NCI-H1436 (cell line): ENCODE results near the gene ADO.
"Not testable (repeated sequence)": the region's sequence is repeated elsewhere in the genome, so short reads cannot be mapped to it uniquely, and the experiment has no call there.

ENCODE experiments used
- DNase-seq: peaks from one replicate; lab custom pipeline; 2025; lab: John Stamatoyannopoulos, UW

Gene ADO

DNA sequence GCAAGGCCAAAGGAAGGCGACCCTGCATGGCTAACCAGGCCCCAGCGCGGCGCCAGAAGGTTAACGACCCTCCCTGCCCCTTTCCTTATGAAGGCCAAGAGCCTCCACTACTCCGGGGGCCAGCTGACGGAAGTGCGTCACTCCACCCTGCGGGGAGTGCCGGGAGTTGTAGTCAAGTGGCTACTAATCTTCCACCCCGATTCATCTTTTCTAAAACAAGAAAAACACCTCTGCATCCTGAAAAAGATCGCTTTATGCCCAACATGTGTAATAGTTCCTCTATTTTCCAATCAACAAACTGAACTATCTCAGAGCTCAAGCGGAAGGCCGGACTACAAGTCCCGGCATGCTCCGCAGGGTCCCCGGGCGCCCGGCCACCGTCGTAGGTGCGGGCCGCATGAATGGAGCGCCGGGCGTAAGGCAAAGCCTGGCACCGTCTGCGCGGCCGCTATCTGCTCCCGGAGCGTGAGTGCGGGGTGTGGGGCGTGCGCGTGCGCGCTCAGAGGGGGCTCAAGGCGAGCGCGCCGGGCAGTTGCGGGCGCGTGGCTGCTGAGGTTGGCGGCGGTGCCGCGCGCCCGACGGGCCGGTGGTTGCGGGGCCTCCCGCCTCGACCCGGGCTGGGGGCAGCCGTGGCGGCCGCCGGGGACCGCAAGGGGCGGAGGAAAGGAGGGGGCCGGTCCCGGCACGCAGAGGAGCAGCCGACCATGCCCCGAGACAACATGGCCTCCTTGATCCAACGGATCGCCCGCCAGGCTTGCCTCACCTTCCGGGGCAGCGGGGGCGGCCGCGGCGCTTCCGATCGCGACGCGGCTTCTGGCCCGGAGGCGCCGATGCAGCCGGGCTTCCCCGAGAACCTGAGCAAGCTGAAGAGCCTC, at the start of gene ADO:
Gene ADO, plus strand, starts transcription at position 365 of the 875 bp plus-strand sequence. Its CDS starts 340 bp downstream, at position 705.
- DNase-seq, result peak; percentile 83

DNA sequence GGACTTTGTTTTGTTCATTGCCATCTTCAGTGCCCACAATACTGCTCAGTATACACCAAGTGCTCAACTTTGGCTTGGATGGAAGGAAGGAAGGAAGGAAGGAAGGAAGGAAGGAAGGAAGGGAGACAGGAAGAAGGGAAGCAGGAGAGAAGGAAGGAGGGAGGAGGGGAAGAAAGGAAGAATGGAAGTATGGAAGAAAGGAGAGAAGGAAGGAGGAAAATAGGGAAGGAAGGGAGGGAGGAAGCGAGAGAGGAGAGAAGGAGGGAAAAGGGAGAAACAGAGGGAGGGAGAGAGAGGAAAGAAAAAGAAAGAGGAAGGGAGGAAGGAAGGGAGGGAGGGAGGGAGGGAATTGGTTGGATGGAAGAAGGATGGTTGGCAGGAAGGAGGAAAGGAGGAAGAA, 49.6 kb upstream of the ADO start:
- no peak for DNase-seq

DNA sequence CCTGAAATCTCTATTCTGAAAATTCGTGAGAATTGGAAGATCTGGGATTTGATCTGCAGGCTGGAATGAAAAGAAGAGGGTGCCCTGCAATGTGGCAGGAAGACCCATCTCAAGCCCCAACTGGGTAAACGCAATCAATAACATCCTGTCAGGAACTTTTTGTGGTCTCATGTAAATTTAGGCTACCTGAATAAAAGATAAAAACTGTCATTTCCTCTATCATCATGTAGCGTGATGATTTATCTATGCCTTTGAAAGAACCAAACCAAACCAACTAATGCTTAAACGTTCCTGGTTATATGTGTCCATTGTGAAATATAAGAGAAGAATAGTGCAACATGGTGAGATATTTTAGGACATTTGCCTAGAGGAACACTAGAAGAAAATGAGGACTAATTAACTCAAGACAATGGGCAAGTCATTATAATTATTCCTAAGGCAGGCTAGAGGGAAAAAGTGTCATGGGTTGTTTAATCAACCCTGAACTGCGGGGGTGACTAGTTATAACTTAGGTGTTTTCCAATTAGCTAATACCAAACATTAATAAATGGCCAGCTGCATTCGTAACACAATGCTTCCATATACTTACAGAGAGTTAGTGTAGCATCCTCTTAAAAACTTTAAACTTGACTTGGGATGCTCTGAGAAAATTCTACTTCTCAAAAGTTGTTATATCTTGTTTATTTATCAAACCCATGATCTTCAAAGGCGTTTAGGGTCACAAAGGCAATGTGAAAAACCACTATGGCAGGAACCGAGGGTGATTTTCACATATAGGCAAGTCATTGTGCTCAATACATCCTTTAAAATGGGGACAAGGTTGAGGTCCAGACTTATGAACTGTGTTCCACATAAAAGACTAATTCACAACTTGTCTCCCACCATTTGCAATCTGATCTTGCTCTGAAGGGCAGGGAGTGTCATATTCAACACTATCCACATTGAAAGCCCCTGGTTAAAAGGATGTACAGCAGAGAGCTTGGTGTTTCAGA, 48.6 kb upstream of the ADO start:
- DNase-seq, result no peak

DNA sequence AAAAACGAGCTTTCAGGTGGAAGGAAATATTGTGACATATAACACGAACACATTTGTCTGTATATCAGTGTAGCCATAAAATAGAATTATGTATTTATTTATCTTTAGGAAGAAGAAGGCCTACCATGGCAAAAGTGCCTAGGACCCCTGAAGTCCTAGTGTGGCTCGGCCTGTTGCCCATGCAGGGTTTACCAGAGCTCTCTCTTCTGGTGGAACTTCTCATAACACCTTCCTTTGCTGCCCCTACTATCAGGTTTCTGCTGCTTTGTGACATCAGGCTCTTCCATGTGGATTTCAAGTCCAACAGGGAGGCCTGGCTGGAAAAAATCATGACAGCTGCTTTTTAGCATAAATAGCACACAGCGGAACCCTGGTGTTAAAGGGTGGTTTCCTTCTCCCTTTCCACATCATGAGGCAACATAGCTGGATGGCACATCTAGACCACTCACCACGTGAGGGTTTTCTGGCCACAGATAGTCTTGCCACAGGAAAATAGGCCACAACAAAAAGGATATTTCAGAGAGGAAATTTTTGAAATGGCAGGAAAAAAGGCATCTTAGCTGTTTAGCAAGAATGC, 44.8 kb upstream of the ADO start:
- no peak for DNase-seq

DNA sequence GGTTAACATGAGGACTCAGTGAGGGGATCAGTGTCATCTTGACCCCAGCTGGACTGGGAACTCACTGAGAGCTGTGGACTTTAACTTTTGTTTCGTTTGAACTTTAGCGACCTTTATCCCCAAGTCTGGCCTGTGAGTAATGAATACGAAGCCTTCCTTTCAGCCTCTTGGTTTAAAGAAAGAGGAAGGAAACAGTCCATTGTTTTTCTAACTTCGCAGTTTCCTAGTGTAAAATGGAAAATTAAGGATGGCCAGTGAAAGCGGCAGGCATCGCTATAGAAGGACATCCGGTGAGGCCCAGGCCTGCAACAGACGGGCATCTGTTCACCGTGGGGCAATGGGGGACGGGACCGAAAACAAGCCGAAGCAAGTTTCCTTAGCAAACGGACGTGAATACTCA, 44.1 kb upstream of the ADO start:
- DNase-seq, result no peak

DNA sequence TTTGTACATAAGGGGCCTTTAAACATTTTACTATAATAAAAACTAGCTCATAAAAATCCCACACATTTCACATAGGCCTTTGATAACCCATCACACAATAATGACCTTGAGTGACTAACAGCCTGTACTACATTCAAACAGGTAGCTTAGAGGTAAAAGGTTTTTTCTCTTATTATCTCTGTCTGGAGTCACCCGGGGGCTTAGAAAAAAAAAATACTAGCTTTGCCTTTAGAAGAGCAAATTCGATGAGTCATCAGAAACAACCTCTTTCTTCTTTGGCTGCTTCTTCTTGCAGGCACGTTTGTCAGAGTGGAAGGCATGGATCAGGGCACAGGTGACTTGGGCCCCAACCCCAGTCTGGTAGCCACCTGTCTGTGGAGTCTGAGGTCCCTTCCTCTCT, 43.4 kb upstream of the ADO start:
- no peak for DNase-seq

DNA sequence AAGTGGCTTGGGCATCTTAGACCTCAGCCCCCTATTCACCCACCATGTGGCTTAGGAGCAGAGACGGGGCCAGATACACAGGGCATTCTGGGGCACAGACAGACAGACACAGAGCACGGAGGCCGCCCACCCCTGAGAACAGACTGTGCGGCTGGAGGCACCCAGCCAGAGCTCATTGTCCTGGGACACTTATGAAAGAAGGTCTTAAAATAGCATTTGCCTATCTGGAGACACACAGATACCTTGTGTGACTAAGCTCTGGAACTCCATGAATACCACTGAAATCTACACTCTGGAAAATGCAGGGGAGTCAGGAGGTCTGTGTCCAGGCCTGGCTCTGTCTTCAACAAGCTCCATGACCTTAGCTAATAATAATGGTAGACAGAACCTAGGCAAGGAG, 41.4 kb upstream of the ADO start:
- DNase-seq, result no peak

DNA sequence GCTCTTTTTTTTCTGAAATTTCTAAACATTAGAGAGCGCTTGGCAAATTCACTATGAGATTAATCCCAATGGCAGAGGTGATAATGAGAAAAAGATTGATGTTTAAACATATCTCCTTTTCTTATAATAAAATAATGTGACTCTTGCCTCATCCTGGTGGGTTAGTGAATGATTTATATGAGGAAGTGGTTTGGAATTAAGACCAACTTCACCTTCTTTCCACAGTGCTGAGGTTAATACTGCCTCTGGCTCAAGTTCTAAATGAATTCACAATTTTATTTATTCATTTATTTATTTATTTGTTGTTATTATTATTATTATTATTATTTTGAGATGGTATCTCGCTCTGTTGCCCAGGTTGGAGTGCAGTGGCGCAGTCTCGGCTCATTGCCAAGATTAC, 40.5 kb upstream of the ADO start:
- DNase-seq, result no peak

DNA sequence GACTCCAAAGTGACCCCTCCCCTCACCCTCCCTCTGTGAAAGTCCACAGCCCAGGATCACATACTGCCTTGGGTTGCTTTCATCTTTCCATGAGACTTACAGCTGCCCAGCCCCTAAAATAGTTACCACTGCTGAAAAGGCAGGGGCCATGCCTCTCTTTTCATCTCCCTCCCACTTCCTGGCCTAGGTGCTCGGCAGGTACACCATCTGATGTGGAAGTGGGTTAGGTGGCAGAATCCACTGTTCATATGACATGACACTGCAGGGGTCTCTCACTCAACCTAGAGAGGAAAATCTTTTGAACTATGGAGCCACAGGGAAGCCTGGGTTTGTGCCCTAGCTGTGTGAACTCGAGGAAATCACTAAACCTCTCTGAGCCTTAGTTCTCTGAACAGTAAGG, 38.8 kb upstream of the ADO start:
- DNase-seq, result no peak

DNA sequence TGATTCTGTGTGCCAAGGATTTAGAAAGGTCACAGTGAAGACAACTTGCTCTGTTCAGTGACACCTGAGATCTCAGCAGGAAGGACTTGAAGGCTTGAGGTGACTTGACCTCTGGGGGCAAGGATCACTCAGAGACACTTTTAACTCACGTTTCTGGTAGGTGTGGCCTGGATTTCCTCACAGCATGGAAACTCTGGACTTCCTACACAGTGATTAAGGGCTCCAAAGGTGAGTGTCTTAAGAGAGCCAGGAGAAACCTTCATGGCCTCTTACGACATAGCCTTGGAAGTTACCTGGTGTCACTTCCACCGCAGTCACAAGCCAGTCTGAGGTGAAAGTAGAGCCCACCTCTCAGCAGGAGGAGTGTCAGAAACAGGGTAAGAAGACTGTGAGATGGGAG, 38.1 kb upstream of the ADO start:
- DNase-seq, result no peak

DNA sequence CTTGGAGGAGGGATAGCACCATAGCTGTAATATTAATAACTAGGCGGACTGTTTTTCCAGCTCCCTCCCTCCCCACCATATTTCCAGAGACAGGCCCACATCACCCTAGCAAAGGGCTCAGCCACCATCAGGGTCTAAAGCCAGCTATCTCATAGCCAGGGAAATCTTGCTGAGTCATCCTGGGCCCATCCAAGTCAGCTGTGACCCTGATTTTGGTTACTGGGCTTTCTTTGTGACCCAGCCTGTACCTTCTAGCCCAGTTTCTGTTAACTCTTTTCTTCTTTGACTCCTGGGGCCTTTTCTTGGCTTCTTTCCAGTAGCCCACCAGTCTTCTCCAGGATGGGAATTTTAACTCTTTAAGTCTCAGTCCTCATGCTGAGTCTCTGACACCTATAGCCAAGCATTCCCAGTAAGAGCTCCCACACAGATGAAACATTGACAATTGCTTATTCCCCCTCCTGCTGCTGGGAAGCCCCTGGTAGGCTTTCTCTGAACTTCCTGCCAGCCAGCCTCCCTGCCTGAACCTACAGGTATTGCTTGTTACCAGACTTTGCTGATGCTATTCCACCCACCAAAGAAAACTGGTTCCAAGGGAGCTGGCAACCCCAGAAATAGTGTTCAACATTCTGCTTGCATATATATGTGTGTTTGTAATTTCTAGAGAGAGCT, 34.8 kb upstream of the ADO start:
- no peak for DNase-seq

DNA sequence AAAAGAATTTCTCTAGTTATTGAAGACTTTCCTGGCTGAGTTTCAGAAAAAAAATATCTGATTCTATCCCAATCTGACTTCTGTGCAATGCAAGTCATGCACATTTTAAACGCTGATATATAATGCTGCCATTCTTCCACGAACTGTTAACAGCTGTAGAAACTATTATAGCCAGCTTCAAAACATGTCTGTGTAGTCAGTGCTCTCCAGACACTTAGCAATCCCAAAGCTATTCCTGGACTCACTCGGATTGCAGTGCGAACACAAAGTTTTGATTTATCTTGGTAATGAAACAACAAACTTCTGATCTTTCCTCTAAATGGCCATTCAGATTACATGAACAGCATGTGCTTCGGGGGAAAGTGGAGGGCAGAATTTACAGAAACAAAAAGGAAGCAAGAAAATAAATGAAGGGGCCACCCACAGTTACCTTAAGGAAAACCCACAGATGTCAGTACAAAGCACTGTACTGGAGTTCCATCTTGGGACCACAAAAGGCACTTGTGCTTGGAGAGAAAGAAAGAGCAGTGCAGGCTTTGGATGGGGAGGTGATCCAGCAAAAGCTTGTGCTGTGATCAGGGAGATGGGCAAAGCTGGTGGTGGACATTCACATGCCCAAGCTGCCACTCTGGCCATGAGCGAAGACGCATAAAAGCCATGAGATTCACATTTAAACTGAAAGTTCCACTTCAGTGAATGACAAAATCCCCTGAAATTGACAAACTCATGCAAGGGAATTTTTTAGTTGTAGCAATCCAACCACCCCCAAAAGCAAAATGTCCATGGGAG, 32.1 kb upstream of the ADO start:
- no peak for DNase-seq

DNA sequence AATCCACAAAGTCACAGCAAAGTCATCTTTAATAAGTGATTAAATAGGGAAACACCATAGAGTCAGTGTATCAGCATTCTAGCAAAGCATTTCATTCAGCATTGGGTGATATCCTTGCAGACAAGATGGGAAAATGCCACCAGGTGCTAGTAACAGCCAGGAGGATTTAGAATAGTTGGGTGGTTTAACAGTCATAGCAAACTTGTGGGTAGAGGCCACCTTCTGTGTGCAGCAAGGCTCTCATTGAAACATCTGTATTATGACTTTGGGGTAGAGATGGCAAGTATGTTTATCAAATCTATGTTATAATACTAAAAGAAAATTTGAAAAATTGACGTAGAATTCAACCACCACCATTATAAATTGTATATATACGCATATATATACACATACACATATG, 26.4 kb upstream of the ADO start:
- DNase-seq, result no peak

DNA sequence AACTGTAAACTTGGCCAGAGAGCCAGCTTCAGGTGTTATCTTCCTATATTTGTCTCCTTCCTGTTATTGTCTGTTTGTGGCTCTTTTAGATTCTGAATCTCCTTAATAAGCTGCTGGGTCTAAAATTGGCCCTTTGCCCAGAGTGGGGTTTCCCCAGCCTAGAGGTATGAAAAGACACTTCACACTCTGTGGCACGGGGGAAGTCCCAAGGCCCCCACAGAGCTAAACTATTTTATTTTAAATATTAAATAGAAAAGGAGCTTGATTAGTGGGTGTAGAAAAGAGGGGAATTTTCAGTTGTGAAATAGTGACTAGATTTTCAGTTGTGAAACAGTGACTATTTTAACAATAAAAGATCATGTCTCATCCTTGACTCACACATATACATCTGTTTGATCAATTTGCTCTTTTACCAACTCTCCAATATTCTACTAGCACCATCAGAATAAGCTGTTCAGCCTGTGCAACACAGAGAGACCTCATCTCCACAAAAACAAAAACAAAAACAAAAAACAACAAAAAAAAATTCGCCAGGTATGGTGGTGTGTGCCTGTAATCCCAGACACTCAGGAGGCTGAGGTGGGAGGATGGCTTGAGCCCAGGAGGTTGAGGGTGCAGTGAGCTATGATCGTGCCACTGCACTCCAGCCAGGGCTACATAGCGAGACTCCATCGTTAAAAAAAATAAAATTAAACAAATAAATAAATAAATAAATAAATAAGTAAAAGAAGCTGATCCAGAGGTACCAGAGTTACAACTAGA, 24.9 kb upstream of the ADO start:
- DNase-seq, result no peak

DNA sequence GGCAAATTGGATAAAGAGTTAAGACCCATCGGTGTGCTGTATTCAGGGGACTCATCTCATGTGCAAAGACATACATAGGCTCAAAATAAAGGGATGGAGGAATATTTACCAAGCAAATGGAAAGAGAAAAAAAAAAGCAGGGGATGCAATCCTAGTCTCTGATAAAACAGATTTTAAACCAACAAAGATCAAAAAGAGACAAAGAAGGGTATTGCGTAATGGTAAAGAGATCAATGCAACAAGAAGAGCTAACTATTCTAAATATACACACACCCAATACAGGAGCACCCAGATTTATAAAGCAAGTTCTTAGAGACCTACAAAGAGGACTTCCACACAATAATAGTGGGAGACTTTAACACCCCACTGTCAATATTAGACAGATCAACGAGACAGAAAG, 20.0 kb upstream of the ADO start:
- DNase-seq, result not testable (repeated sequence)

DNA sequence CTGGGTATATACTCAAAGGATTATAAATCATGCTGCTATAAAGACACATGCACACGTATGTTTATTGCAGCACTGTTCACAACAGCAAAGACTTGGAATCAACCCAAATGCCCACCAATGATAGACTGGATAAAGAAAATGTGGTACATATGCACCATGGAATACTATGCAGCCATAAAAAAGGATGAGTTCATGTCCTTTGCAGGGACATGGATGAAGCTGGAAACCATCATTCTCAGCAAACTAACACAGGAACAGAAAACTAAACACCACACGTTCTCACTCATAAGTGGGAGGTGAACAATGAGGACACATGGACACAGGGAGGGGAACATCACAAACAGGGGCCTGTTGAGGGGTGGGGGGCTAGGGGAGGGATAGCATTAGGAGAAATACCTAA, 16.2 kb upstream of the ADO start:
- not testable (repeated sequence) for DNase-seq

DNA sequence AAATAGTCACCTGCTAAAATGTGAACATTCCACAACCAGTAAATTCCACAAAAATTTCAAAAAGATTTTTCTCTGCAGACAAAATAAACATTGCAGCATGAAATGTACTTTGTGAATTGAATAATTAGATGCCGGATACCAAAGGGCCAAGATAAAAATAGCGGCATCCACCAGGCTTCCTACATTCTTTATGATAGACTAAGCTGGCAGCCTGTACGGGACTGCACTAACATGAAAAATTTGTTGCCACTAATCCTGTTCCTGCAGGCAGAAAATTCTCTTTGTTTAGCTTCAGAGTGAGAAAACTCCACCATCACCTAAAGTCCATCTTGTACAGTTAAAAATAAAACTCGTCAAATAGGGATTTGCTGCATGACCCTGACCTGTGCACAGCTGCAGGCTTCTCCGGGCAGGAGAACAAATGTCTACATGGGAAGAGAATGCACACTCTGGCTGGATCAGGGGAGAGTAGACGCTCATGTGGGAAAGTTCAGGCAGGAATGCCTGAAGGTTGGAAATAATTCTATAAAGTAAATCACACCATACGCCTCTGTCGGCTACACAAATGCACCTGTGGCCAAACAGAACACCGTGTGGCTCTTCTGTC, 15.6 kb upstream of the ADO start:
- DNase-seq, result no peak

DNA sequence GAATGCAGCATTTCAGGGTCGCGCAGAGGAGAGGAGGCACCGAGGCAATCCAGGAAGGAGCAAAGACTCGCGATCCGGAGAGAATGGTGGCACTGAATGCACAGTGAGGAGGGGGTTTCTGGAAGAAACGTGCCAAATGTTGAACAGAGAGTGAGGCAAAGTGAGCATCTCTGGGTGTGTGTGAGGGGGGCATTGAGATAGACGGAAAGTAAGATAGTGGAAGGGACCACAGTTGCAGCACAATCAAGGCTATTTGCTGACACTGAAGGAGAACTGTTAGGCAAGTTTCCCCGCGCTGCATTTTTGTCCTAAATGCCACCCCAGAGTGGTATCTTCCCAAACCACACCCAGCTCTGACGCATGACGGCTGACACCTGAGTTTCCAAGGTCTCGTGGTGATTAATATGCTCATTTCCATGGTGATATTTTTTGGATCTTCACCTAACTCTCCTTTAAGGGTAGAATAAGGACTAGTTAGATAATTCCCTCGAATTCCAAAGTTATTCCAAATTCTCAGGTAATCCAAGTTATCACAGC, 14.4 kb upstream of the ADO start:
- no peak for DNase-seq

DNA sequence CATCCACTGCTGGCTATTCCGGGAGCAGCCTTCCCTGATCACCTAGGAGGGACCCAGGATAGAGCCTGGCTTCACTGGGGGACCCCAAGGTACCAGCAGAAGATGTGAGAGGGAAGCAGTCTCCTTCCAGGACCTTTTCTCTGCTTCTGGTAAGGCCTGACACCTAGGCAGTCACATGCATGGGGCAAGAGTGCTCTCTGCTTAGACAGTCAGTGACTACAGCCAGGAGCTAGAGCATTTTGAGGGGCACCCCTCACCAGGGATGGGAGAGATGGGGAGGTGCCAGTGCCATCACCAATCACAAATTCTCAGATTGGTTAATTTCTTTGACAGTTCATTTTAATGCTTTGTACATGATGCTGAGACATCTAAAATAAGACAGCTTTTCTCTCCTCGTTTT, 13.9 kb upstream of the ADO start:
- no peak for DNase-seq

DNA sequence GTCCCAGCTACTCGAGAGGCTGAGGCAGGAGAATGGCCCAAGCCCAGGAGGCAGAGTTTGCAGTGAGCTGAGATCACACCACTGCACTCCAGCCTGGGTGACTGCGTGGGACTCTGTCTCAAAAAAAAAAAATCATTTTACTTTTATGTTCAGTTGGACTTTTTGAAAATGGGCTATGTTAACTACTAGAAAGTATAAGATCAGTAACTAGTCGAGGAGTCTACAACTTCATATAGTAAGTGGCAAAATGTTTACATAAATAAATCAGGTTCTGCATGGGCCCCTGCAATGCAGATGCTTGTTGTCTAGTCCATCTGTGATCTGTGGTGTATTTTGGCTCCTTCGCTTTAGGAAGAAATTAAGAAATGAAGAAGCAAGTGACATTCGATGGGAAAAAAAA, 12.3 kb upstream of the ADO start:
- DNase-seq, result no peak
